ENCODE data around the gene AKAP6.

The AKAP6 gene

DNA sequence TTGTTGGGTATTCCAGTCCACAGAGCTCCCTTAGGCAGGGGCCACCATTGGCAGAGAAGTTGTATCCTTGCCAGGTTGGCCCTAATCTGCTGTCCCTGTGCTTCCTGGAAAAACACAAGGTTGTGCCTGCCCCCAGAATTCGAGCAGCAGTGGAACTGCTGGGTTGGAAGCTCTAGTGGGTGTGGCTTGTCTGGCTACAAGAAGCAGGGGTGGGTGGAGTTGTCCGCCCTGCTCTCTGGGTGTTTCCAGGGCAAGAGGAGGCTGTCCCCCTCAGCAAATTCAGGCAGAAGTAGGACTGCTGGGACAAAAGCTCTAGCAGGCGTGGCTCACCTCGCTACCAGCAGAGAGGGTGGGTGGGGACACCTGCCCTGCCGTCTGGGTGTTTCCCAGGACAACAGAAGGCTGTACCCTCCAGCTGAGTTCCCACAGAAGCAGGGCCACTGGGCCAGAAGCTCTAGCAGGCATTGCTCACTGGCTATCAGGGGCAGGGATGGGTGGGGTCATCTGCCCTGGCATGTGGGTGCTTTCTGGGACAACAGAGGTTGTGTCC is 536.8 kb downstream of the AKAP6 start:
- no peak for DNase-seq

DNA sequence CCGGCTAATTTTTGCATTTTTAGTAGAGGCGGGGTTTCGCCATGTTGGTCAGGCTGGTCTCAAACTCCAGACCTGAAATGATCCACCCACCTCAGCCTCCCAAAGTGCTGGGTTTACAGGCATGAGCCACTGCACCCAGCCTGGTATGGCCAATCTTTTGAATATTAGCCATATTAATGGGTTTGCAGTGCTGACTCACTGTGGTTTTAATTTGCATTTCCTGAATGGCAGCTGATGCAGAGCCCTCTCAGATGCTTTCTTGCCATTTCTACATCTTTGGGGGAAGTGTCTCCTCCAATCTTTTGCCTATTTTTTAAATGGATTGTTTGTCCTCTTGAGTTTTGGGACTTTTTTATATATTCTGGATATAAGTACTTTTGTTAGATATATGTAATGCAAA is 554.1 kb downstream of the AKAP6 start:
- DNase-seq = no peak
